DOHH2 (cell line): Measurements from ENCODE around the gene SP1.

Experiments used
- CTCF ChIP-seq: fragments of 200-600 bp; sonication (generic); IDR thresholded peaks from one replicate; pipeline ENCODE4 v1.5.1; 2014; ENCODE audit warnings: antibody characterized with exemption, mild to moderate bottlenecking, low read depth, low read length; ENCODE audit not compliant: poor library complexity, severe bottlenecking
- EZH2phosphoT487 ChIP-seq: fragments of 200-600 bp; sonication (generic); IDR thresholded peaks from 2 replicates; pipeline ENCODE4 v1.6.1; 2017; ENCODE audit warnings: borderline replicate concordance, mild to moderate bottlenecking, antibody characterized with exemption, low read length, moderate library complexity, mixed read lengths

GRCh38 chr12:53333845-53334244 is 46.1 kb upstream of the SP1 start:
- TF ChIP-seq CTCF (no peak), EZH2phosphoT487 (no peak)
